Measurements from ENCODE around the gene RPS25.

- no peak for TF ChIP-seq CTCF (IDR thresholded peaks at IDR 0.05; ENCODE audit: poor library complexity, severe bottlenecking)
- no peak for TF ChIP-seq EP300 (conservative IDR thresholded peaks at IDR 0.05; ENCODE audit: poor library complexity, severe bottlenecking)
- no peak for TF ChIP-seq POLR2AphosphoS5 (IDR thresholded peaks at IDR 0.05)
- no peak for TF ChIP-seq TAF1 (IDR thresholded peaks at IDR 0.05; ENCODE audit: low read depth)
- no peak for TF ChIP-seq EZH2 (IDR thresholded peaks at IDR 0.05; ENCODE audit: borderline replicate concordance, insufficient read depth, low read length, poor library complexity, severe bottlenecking)
- TF ChIP-seq, protein P1, sequence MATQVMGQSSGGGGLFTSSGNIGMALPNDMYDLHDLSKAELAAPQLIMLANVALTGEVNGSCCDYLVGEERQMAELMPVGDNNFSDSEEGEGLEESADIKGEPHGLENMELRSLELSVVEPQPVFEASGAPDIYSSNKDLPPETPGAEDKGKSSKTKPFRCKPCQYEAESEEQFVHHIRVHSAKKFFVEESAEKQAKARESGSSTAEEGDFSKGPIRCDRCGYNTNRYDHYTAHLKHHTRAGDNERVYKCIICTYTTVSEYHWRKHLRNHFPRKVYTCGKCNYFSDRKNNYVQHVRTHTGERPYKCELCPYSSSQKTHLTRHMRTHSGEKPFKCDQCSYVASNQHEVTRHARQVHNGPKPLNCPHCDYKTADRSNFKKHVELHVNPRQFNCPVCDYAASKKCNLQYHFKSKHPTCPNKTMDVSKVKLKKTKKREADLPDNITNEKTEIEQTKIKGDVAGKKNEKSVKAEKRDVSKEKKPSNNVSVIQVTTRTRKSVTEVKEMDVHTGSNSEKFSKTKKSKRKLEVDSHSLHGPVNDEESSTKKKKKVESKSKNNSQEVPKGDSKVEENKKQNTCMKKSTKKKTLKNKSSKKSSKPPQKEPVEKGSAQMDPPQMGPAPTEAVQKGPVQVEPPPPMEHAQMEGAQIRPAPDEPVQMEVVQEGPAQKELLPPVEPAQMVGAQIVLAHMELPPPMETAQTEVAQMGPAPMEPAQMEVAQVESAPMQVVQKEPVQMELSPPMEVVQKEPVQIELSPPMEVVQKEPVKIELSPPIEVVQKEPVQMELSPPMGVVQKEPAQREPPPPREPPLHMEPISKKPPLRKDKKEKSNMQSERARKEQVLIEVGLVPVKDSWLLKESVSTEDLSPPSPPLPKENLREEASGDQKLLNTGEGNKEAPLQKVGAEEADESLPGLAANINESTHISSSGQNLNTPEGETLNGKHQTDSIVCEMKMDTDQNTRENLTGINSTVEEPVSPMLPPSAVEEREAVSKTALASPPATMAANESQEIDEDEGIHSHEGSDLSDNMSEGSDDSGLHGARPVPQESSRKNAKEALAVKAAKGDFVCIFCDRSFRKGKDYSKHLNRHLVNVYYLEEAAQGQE (IDR thresholded peaks at IDR 0.05; ENCODE audit: borderline replicate concordance), result no peak
- no peak for TF ChIP-seq RAD21 (conservative IDR thresholded peaks at IDR 0.05)
- TF ChIP-seq SMC3 (conservative IDR thresholded peaks at IDR 0.05; ENCODE audit: poor library complexity), result no peak
- TF ChIP-seq MXI1 (conservative IDR thresholded peaks at IDR 0.05; ENCODE audit: poor library complexity, severe bottlenecking), result no peak
Measured at GRCh38 chr11:119021631-119022030, 3.5 kb upstream of the RPS25 start.

Measured in neural cell (in vitro differentiated cells).